KG1 (cell line): ENCODE measurements around the gene KMO.

Source experiments
- DNase-seq: peaks from one replicate; lab custom pipeline; 2025; lab: John Stamatoyannopoulos, UW

Gene KMO

DNA sequence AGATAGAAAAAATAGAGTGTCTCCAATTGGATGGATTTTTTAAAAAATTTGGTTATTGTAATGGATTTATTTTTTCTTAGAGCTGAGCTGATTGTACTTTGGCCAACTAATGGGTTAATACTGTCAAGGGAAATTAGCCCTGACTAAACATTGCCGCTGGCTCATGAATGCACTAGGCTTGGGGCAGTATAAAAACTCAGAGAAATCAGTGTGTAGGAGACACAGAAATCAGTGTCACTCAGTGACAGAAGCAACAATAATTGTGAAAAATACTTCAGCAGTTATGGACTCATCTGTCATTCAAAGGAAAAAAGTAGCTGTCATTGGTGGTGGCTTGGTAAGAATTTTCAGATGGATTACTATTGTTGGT lies at the start of gene KMO:
Gene KMO, plus strand, starts transcription at position 217 of the 370 bp plus-strand sequence. Its CDS starts 67 bp downstream, at position 284.
- no peak for DNase-seq

GRCh38 chr1:241482761-241483250 lies 49.4 kb upstream of the KMO start:
- DNase-seq, result no peak

- DNase-seq, result no peak
Observed at GRCh38 chr1:241485145-241485544, 47.0 kb upstream of the KMO start.

DNA sequence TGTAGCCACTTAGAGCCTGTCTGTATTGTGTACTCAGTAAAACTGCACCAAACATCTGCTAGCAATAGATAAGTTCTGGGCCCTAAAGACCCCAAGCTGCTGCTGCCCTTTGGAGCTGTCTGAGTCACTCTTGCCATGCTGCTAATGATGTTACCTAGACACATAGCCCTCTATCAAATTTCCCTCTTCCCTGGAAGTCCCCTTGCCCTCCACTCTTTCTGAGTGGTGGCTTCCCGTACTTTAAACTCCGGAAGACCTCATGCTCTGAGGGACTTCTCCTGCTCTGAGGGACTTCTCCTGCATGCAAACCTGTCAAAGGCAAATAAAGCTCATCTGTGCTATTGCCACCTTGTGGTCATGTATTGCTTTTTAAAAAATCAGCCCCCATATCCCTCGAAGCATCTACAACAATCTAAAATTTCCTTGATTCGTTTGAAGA lies 46.6 kb upstream of the KMO start:
- DNase-seq, result no peak

DNA sequence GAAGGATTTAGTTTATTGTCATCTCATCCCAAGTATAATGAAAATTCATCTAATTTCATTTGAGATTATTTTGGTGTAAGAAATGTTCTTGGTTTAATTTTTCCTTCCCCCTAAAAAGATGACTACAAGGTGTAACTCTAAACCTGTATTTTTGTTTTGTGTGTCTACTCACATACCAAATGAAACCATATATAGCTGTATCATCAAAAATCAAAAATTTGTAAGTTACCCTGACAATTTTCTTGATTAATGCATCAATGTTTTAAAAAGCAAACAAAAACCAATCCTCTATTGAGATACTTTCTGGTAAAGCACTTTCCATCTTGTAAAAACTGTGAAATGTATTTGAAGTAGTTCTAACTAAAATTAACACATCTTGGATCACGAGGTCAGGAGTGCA lies 43.4 kb upstream of the KMO start:
- no peak for DNase-seq

GRCh38 chr1:241495741-241496140 lies 36.4 kb upstream of the KMO start:
- DNase-seq, result no peak

- no peak for DNase-seq
Observed at GRCh38 chr1:241499910-241500309, 32.3 kb upstream of the KMO start.

GRCh38 chr1:241503444-241503843 lies 28.7 kb upstream of the KMO start:
- DNase-seq, result no peak

DNA sequence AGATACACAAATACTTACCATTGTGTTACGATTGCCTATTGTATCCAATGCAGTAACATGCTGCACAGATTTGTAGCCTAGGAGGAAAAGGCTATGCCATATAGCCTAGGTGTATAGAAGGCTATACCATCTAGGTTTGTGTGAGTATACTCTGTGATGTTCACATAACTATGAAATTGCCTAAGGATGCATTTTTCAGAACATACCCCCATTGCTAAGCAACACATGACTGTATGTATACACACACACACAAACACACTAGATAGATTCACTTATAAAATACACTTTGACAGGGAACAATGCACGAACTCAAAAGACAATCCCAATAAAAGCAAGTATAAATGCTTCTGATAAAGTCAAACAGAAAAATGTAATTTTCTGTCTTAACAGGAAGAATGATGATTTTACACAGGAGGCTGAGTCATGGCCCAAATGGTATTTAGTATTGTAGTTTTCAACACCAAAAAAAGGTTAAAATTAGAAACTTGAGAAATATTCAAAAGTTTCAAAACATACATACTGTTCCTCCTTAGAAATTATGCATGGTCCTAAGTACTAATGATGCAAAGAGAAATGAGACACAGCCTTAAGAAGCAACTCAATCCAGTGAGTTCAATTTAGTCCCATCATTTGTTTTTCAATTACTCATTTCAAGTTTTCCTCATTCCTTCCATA lies 24.9 kb upstream of the KMO start:
- no peak for DNase-seq

GRCh38 chr1:241513378-241513777 lies 18.8 kb upstream of the KMO start:
- DNase-seq, result no peak

DNA sequence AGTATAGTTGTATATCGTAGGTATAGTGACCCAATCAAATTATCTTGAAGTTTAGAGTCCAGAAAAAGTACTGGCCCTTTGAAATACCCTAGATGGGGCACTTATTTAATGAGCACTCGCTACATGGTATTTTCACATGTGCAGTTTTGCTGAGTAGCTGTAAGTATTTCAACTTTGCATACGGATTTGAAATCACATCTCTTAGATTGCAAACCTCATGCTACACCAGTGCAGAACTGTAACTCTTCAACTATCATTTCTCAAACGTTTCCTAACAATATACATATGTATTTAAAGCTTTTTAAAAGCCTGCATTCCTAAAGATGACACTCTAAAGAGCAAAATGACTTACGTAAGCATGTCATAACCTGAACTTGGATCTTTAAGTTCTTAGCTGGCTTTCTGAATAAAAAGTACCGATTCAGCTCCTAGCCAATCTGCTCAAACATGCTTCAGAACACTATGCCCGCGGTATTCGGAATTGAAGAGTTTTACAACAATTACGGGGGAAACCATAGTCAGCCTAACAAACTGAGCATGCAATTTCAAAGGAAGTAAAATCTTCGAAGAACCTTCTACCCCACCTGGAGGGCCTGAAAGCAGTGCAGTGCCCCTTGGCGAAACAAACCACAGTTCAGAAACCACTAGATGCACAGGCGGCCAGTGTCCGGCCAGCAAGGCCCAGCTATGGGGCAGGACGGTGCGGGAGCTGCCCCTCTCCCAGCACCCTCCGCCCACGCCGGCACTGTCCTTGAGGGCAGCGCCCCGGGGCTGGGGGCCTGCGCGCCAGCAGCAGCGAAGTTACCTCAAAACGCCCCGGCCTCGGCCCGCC lies 13.5 kb upstream of the KMO start:
- no peak for DNase-seq

- DNase-seq, result peak; percentile 96
Observed at GRCh38 chr1:241519308-241520079, 12.7 kb upstream of the KMO start, which contains the start of gene FH. TSS of gene FH (minus strand) at chr1:241519755. CDS start at chr1:241519722, 33 bp downstream.

- DNase-seq, result no peak
Observed at GRCh38 chr1:241520080-241520465, 12.1 kb upstream of the KMO start.

GRCh38 chr1:241521718-241522117 lies 10.5 kb upstream of the KMO start:
- DNase-seq, result no peak

DNA sequence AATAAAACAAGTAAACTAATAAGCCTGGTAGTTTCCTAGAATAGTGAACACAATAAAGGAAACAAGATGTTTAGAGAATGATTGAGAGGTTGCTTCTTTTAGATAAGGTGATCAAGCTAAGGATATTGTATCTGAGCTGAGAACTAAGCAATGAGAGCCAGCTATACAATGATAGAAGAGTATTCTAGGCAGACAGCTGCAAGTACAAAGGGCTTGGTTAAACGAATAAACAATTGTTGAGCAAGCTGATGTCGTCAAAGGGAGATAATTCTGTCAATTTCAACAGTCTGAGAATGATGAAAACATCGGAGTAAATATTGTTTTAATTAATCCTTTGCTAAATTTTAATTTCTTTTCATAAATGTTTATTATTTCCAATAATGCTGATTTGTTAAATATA lies 7.2 kb upstream of the KMO start:
- no peak for DNase-seq

DNA sequence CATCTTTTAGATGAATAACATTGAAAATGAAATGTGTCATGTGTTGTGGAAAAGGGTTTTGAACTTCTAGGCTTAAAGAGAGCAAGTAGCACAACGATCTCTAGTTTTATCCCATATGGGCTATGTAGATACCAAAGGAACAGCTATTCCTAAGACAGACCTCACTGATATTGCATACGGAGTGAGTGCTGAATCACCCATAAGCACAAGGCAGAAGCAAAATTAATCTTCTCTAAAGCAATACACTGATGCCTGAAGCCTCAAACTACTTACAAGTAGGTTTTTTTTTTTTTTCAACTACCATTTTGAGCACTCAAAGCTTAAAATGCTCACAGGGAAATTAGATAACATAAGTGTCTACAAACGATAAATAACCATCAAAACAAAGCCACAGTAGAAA lies 5.0 kb upstream of the KMO start:
- no peak for DNase-seq

DNA sequence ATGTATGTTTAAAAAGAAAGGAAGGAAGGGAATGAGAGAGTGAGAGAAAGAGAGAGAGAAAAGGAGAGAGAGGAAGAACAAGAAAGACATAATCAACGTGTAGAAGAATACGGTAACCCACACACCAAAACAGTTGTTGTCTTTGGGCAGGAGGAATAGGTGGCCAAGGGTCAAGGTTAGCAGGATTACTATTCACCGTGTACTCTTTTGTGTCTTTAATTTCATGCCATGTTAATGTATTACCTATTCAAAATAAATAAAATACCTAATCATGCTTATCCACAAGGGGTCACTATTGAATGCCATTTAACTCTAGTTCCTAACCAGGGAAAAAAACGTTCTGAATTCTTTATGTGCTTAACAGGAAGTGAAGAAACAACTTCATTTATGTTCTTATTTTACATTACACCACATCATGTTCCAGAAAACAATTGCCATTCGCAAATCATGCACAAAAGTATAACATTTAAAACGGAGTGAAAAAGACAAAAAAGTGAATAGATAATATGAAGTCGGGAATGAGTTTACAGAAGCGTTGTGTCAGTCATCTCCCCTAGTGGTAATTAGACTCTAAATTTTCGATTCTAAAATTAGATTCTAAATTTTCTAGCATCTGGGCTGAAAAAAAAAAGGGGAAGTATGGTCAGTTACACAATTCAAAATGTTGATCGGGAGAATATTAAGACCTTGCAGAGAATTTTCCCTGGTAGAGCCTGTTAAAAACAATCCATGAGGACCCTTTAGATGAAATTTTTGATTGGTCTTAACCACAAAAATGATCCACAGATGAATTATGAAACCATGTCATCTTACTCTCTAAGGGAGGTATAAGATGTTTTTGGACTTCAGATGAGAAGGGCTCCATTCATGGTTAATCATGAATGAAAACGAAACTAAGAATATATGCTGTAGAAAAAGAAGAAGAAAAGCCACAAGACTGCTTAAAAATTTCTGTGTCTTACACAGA lies 700 bp upstream of the KMO start:
- DNase-seq, result peak; percentile 95

GRCh38 chr1:241532864-241533263 lies 686 bp downstream of the KMO start:
- no peak for DNase-seq

DNA sequence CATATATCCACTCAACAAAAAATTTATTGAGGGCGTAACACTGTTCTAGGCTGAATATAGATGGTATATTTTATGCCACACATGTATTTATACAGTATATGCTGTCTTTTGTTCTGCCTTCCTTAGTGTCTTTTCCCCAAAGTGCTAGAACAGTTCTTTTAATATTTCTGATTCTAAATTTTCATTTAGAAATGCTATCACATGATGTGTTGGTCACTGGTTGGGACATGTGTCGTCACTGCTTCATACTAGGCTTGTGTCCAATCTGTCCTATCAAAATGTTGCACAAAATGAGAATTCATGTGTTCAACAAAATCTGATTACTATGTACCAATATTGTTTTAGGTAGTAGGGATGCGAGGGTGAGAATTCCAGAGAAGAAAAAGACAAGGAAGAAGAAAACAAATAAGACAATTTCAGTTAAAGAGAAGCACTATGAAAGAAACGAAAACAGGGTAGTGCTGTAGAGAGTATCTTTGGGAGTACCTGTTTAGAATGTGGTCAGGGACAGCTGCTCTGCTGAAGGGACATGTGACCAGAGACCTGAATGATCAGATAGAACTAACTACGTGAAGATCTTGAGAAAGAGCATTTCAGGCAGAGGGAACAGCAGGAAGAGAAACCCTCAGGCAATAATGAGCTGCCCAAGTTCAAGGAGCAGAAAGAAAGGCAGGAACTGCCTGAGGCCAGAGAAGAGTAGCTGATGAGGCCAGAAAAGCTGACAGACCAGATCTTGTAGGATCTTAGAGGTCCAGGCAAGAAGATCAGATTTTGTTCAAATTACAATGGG lies 1.3 kb downstream of the KMO start:
- DNase-seq, result no peak

DNA sequence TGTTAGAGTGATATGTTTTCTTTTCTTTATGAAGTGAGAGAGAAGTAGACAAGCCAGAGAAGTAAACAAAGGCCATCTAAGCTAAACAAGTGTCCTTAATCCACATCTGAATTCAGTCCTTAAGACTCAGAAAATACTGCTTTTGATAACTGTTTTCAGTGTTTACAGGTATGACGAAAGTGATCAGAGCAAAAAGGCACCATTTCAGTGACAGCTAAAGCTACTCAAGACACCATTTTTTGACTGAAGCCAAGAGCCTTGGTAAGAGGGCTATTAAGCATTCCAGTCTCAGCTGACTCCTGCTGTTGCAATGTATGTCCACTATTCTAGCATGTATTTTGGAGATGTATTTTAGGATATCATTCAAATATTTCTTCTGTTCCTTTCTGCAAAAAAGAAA lies 4.1 kb downstream of the KMO start:
- no peak for DNase-seq

GRCh38 chr1:241536969-241537368 lies 4.8 kb downstream of the KMO start:
- no peak for DNase-seq
